ENCODE data around the gene TPCN1.

DNA sequence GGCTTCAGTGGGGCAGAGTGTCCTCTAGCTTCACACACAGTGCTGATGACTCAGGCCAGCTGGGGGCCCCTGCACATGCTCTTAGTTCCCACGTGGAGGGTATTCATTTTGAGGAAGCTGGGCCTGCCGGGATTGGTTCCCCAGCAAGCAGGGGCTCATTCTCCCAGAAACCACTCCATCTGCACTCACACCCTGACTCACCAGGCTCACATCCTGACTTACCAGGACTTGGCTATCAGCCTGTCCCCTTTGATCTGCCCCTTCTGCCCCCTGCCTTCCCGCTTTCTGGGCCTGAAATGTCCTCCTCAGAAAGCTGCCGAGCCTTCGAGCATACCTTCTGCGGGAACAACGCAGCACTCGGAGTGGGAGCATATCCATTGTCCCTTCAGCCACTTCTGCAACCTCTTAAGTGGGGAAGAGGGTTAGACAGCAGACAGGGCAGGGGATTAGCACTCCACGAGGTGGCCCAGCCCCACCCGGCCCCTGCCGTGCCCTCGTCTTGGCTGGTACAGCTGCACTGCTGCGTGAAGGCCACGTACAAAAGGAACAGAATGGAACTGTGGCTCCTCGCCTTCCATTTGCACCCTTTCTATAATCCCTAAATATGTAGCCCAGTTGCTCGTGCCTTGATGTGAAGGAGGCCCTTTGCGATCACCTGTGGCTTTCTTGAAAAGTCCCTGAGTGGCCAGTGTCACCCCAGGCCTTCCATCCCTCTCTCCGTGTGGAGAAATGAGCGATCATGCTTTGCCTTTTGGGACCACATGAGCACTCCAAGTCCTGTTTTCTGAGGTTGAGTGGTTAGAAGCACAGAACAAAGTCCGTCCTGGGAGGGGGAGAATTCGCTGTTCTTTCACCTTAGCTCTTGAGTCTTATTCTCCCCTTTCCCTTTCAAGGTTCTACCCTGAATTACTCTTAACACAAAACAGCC lies 26.1 kb downstream of the TPCN1 start:
- TF ChIP-seq, protein P1, sequence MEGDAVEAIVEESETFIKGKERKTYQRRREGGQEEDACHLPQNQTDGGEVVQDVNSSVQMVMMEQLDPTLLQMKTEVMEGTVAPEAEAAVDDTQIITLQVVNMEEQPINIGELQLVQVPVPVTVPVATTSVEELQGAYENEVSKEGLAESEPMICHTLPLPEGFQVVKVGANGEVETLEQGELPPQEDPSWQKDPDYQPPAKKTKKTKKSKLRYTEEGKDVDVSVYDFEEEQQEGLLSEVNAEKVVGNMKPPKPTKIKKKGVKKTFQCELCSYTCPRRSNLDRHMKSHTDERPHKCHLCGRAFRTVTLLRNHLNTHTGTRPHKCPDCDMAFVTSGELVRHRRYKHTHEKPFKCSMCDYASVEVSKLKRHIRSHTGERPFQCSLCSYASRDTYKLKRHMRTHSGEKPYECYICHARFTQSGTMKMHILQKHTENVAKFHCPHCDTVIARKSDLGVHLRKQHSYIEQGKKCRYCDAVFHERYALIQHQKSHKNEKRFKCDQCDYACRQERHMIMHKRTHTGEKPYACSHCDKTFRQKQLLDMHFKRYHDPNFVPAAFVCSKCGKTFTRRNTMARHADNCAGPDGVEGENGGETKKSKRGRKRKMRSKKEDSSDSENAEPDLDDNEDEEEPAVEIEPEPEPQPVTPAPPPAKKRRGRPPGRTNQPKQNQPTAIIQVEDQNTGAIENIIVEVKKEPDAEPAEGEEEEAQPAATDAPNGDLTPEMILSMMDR (IDR thresholded peaks at IDR 0.05), result no peak
- TF ChIP-seq POLR2AphosphoS5 (IDR thresholded peaks at IDR 0.05) (no peak), POLR2A (IDR thresholded peaks at IDR 0.05) (no peak)

Data from breast epithelium (tissue), 3 donors.